ENCODE results near the gene NAALADL2.

DNA sequence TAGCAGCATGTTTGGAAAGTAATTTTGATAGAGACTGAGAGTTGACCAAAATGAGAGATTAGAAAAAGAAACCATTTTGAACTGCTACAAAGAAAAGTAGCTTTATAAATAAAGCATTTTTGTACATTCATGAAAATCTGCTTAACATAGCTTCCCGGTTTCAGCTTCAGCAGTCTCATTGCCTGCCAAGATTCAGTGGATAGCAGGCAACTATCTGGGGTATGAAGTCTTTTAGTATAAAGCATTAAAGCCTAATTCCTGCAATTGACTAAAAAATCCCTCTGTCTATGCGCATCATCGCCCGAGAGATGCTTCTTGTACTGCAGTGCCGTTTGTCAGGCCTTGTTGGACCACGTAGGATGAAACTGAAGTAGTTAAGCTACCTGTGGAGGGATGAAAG is 588.4 kb downstream of the NAALADL2 start:
- TF ChIP-seq, protein P1, sequence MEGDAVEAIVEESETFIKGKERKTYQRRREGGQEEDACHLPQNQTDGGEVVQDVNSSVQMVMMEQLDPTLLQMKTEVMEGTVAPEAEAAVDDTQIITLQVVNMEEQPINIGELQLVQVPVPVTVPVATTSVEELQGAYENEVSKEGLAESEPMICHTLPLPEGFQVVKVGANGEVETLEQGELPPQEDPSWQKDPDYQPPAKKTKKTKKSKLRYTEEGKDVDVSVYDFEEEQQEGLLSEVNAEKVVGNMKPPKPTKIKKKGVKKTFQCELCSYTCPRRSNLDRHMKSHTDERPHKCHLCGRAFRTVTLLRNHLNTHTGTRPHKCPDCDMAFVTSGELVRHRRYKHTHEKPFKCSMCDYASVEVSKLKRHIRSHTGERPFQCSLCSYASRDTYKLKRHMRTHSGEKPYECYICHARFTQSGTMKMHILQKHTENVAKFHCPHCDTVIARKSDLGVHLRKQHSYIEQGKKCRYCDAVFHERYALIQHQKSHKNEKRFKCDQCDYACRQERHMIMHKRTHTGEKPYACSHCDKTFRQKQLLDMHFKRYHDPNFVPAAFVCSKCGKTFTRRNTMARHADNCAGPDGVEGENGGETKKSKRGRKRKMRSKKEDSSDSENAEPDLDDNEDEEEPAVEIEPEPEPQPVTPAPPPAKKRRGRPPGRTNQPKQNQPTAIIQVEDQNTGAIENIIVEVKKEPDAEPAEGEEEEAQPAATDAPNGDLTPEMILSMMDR (IDR thresholded peaks at IDR 0.05; ENCODE audit: low read depth, low read length) = no peak
- TF ChIP-seq EZH2phosphoT487 (IDR thresholded peaks at IDR 0.05; ENCODE audit: low read depth) = no peak

All from OCI-LY3 (cell line).